ENCODE measurements around the gene MANEAL.
"Not testable (repeated sequence)": the region's sequence is repeated elsewhere in the genome, so short reads cannot be mapped to it uniquely, and the experiment has no call there.

Gene MANEAL, protein sequence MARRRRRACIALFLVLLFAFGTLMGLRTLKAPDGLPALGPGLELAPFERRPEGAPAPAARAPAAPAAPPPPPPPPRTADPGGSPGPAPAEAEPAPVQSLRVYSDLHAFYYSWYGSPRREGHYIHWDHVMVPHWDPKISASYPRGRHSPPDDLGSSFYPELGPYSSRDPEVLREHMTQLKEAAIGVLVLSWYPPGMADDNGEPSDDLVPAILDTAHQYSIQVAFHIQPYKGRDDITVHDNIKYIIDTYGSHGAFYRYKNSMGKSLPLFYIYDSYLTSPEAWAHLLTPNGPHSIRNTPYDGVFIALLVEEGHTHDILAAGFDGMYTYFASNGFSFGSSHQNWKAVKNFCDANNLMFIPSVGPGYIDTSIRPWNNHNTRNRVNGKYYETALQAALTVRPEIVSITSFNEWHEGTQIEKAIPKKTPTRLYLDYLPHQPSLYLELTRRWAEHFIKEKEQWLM

DNA sequence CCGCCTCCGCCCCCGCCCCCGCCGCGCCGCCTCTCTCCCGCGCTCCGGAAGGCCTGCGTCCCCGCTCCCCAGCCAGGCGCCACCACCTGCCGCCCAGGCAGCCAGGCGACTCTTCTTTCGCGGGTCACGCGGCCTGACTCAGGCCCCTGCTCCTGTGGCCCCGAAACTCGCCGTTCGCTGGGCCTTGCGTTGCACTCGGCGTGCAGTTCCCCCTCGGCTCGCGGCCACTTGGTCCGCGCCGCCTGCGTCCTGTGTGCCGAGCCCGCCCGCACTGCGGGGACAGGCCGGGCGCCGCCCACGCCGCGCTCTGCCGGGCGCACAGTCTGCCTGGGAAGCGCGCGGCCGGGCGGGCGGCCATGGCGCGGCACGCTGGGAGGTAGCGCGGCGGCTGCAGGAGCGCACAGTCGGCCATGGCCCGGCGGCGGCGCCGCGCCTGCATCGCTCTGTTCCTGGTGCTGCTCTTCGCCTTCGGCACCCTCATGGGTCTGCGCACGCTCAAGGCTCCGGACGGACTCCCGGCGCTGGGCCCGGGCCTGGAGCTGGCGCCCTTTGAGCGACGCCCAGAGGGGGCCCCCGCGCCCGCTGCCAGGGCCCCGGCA is at the start of gene MANEAL:
Gene MANEAL, plus strand, starts transcription at position 75 of the 599 bp plus-strand sequence. Its CDS starts 336 bp downstream, at position 411.
- peak; percentile 72 for DNase-seq

DNA sequence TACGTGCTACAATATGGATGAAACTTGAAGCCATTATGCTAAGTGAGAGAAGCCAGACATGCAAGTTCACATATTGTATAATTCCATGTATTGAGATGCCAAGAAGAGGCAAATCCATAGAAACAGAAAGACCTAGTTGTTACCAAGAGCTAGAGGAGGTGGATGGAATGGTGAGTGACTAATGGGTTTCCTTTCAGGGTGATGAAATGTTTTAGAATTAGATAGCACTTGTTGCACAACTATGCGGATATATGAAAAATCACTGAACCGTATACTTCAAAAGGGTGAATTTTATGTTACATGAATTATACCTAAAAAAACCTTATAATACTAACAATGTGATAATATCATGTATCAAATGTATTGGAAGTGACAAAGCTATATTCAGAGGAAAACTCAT is 46.8 kb upstream of the MANEAL start:
- no peak for DNase-seq

DNA sequence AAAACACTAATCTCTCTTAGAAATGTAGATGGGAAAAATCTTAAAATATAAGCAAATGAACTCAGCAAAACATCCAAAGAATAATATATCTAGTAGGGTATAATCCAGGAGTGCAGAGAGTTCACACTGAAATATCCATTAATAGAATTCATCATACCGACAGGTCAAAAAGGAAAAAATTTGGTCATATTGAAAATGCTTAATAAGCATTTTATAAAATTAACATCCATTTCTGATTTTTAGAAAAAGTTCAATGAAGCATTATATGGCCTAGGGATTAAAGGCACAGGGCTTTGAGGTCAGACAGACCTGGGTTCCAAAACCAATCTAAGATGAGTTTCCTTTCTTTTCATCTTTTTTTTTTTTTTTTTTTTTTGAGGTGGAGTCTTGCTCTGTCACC is 45.1 kb upstream of the MANEAL start:
- DNase-seq: no peak

DNA sequence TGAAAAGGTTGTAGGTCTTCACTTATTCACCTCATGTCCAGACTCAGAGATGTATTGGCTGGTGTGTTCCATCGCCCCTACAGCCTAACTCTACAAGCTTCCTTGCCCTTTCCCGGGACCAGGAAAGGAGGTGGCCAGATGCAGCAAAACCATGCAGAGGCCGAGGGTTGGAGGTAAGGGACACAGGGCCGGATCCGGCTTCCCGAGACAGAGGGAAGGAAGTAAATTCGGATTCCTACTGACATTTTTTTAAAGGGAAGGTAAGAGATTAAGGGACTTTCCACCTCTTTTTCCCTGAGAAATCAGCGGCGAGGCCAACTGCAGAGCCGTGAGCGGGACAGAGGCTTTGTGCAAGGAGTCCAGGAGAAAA is 41.4 kb upstream of the MANEAL start:
- no peak for DNase-seq

DNA sequence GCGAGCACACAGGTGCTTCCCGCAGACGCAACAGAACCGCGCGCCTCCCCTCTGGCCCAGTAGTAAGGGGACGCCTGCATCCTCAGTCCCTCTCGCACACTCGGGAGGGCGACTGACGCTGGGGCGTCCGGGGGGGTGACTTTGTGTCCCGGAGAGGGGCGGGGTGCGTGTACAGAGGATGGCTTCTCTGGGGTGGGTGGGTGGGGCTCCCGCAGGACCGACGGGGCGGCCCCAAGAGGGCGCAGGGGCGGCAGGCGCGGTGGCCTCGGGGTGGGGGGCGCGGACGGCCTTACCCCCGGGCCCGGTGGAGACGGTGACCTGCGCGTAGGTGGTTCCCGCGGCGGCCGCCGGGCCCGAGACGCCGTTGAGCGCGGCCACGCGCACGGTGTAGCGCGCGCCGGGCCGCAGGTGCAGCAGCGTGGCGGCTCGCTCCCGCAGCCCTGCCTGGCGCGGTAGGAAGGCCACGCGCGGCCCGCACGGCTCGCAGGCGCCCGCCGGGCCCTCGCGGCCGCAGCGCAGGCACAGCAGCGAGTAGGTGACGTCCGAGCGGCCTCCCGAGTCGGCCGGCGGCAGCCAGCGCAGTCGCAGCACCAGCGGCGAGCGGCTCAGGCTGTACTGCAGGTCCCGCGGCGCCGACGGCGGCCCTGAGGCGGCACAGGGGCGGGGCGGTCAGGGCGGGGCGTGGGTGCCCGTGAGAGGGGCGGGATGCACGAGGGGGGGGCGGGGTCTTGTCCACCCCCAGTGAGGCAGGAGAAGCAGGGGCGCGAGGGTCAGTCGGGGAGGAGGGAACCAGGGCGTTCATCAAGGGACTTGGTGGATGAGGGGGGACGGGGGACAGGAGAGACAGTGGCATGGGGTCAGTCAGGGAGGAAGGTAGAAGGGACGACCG is 40.8 kb upstream of the MANEAL start:
- peak; percentile 67 for DNase-seq

DNA sequence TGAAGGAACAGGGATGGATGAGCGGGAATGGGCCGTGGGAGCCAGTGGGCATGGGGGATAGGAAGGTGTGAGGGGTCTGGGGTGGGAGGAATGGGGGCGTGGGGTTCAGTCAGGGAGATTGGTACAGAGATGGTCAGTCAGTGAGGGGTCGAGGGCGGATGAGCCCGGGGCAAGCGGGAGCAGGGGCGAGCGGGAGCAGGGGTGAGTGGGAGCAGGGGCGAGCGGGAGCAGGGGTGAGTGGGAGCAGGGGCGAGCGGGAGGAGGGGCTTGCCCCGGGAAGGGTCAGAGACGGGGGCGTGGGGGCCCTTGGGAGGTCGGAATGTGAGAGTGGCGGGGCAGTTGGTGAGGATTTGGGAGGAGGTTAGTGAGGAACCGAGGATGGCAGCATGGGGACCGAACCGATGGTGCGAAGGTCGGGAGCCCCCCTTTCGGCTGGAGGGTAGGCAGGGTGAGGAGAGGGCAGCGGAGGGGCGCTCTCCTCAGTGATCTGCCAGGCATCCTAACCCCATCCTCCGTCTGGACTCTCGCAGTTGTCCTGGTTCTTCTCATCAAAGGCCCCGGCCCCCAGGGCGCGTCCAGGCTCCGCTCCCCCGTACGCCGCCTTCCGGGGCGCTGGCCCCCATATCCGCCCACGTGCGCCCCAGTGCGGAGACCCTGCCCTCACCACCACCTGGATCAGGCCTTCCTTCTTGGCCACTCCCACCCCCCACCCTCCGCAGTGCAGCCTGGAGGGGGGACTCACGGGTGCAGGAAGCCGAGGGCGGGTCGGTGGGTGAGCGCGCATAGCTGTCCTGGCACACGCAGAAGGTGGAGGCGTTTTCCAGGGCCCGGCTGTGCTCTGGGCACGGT is 40.0 kb upstream of the MANEAL start:
- DNase-seq: no peak

DNA sequence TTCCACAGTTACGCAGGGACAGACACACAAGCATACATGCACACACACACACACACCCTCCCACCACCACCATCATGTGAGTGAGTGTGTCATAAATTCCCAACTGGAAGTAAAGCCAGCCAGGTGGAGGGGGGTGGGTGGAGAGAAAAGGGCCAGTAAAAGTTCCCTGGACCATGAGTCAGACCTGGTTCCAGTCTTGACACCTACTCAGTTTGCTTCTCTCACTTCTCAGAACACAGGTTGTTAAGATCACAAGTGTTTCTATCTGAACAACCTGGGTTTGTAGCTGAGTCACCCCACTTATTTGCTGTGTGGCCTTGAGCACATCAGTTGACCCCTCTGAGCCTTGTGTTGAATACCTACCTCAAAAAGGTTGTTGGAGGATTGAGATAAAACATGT is 38.4 kb upstream of the MANEAL start:
- no peak for DNase-seq

DNA sequence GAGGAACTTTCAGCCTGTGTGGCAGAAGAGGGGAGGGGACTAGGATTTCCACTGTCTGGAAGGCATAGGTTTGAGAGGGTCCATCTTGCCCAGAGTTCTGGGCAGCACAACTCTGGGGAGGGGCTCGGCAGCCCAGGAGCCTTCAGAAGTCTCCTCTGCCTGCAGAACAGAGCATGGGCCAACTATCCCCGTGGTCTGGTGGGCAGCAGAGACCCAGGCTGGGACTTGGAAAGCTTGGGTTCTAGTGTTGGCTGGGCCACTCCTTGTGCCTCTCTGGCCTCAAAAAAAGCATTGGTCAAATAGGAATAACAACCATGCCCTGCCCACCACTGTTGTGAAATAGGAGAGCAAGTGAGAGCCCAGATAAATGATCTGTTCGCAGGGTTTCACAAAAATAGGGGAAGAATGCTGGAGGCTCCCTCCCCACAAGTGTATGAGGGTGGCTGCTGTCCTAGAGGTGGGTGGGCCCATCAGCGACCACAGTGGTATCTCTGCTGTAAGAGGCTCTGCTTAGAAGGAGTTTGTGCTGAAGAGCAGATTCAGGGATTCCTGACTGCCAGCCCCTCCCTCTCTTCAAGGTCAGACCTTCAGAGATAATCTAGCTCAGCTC is 37.6 kb upstream of the MANEAL start:
- DNase-seq: no peak

DNA sequence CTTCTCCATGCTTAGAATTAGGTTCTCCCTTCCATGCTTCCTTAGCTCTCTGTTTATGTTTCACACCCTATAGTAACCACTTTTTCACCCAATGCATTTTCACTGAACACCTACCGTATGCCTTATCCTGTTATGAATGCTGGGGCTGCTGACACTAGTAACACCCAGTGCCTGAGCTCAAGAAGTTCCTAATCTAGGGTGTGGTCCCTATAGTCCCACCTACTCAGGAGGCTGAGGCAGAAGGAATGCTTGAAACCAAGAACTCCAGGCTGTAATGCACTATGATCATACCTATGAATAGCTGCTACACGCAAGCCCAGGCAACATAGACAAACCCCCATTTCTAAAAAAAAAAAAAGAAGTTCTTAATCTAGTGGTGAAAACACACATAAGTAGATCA is 34.2 kb upstream of the MANEAL start:
- no peak for DNase-seq

DNA sequence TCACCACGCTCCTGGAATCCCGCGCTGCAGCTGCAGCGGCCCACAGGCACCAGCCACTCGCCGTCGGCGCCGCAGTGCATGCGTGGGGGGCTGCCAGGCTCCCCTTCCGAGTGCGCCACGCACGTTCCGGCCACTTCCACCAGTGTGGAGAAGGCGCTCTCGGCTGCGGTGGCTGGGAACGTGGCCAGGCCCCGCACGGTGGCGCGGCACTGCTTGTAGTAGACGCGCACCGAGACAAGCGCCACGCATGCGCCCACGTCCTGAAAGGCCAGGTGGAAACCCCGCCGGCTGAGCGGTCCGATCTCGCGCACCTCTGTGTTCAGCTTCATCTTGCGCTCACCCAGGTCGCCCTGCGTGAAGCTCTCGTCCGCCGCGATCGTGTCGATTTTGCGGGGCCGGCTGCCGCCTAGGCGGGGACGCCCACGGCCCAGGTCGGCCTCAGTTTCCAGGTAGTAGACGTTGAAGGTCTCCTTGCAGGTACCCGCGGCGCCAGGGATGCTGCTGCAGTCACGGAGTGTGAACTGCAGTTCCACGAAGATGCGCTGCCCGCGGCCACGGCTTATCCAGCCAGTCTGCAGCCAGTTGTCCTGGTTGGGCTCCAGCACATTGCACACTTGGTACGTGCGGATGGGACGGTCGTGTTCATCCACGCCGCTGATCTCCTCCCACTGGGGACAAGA is 32.1 kb upstream of the MANEAL start:
- no peak for DNase-seq

DNA sequence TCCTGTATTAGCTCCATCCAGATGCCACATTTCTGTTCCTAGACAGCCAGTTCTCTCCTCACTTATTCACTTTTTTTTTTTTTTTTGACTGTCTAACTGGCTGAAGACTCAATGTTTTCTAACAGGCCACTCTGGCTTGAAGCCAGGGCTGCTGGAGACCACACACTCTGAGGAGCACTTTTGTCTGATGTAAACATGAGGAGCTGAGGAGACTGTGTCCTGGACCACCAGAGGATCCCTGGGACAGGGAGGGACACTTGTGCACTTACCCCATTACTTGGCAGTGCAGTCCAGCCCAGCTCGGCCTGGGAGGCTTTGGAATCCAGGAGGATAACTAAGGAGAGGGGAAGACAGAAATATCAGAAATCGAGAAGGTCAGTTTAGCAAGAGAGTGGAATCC is 31.1 kb upstream of the MANEAL start:
- no peak for DNase-seq

DNA sequence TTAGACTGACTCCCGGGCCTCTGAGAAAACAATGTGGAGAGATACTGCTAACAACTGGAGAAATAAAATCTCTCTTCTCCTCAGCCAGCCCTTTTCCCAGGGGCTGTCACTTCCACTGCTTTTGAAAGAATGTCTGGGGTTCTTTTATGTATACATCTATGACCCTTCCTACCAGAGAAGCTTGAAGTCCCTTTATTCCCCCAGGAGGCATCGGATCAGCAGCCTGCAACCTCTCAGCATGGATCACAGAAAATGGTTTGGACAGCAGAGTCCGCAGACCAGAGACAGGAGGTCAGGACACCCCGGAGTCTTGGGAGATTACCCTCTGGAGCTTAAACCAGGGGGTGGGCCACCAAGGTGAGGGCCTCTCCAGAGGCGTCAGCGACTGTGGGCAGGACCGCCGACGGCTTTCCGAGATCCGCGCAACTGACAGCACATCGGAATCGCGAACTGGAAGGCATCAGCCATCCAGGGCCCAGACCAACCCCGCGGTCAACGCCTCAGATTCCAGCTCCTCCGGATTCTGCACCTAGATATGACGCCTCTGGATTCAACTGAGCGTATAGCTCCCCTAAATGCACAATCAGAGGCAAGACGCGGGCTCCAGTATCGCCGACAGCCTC is 29.7 kb upstream of the MANEAL start:
- no peak for DNase-seq

DNA sequence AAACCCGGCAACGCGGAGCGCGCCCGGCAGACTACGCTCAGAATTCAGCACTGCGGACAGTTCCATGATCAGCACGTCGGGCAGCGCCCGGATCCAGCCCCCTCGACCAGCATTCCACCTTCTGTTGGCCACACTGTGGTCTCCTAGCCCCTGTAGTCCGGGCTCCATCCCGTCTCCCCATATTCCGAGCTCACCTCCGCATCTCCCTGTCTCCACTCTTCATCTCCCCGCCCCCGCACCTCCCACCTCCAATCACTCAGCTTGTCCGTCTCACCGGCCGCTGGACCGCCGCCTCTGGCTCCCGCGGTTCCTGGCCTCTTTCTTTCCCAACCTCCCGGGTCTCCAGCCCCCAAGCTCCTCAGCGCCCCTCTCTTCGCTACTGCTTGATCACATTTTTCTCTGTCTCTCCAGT is 29.2 kb upstream of the MANEAL start:
- DNase-seq: peak; percentile 69

DNA sequence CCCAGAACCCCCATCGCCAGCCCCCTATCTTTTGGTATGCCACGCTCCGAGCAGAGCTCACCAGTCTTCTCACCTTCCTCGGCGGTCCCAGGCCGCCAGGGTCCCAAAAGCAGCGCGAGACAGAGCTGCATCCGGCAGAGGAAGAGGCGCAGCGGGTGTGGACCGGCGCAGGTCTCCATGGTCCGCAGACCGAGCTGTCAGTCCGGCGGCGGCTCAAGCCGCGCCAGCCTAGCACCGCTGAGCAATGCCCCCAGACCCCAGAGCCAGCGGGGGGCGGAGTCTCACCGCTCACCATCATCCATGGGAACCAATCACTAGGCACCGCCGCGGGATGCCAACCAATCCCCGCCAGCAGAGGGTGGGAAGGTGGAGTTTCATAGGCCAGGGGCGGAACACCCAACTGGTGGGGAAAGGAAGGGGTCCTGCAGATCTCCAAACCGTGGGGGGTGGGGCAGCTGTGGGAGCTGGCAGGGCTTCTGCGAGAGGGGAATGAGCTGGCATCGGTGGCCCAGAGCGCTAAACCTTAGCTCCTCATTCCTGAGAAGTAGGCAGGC is 28.7 kb upstream of the MANEAL start, which contains the start of gene EPHA10:
Gene EPHA10, minus strand, starts transcription at position 233 of the 554 bp plus-strand sequence. Its CDS starts 54 bp downstream, at position 179.
- DNase-seq: no peak

DNA sequence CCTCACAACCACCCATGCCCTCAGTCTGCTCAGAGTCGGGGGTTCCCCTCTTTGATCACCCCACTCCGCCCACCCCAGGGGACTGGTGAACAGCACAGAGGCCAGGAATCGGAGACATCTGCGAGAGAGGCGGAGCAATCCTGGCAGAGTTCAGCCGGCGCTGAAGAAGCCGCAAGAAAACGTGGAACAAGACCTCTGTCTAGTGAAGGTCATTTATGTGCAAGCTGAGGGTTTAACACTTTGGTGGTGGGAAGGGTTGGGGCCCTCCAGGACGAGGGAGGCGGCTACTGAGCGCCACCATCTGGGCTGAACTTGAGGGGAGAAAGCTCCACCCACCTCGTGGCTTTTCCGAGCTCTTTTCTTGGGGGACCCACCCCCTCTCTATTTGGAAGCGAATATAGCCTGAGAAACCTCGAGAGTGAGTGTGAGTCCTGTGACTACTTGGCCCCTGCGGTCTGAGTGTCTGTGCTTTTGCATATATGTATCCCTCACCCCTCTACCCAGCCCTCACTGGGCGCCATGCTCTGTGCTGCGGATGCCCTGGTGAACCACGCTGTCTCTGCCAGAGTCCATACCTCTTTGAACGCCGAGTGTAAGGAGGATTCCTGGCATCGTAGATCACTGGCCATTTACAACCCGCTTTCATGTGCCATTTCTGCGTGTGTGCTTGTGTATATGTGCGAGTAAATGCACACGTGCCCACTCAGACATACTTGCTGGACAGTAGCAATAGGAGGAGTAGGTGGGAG is 27.6 kb upstream of the MANEAL start:
- DNase-seq: no peak

DNA sequence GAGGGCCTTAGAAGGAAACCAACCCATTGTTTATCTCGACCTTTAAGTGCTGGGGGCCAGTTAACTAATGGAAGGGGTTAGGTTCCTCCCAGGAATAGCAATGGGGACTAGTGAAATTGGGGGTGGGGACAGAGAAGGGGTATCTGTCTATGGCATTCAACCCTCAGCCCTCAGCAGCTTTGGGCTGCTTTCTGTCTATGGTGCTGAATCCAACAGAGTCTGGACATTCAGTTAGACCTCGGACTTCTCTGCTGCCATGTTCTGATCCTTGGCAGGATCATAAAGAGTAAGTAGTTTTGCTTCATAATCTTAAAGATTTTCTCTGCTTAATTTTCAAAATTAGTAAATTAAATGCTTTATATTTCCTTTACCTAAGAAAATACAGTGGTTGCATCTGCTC is 26.2 kb upstream of the MANEAL start:
- DNase-seq: no peak

DNA sequence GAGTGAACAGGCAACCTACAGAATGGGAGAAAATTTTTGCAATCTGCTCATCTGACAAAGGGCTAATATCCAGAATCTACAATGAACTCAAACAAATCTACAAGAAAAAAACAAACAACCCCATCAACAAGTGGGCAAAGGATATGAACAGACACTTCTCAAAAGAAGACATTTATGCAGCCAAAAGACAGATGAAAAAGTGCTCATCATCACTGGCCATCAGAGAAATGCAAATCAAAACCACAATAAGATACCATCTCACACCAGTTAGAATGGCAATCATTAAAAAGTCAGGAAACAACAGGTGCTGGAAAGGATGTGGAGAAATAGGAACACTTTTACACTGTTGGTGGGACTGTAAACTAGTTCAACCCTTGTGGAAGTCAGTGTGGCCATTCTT is 22.2 kb upstream of the MANEAL start:
- not testable (repeated sequence) for DNase-seq

DNA sequence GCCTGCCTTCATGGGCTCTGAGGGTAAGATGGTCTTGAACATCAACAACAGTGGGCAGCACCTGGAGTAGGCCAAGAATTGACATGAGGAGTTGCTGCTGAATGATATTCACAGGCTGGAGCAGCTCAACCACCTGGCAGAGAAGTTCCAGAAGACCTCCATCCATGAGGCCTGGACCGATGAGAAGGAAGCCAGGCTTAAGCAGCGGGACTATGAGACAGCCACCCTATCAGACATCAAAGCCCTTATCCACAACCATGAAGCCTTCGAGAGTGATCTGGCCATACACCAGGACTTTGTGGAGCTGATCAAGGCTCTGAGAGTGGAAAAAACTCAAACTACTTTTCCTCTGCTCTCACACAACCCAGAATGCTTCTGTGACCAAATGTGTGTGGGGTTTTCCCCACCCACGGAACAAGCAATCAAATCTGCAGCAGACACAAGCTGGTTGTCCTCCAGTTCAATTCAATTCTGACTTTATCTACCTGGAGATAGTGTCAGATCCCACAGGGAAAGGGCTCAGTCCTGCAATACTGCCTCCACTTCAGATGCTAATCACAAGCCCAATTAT is 16.6 kb upstream of the MANEAL start:
- DNase-seq: no peak

DNA sequence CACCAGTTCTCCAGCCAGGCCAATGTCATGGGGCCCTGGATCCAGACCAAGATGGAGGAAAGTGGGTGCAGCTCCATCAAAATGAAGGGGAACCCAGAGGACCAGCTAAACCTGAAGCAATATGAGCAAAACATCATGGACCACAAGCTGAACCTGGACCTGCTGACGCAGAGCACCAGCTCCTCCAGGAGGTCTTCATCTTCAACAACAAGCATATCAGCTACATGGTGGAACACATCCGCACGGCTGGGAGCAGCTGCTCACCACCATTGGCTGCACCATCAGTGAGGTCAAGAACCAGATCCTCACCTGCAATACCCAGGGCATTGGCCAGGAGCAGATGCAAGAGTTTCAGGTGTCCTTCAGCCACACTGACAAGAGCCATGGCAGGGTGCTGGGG is 15.0 kb upstream of the MANEAL start:
- DNase-seq: no peak
